ENCODE measurements around the gene GPHN.

- TF ChIP-seq CTCF (IDR thresholded peaks at IDR 0.05) (no peak), POLR2AphosphoS5 (IDR thresholded peaks at IDR 0.05) (no peak), EP300 (IDR thresholded peaks at IDR 0.05) (no peak), POLR2A (IDR thresholded peaks at IDR 0.05) (no peak)
Observed at GRCh38 chr14:67188326-67188725, 680.4 kb downstream of the GPHN start.

All from upper lobe of left lung (tissue), 4 donors.